RPMI8226 (cell line): ENCODE data around the gene TXNDC17.
A peak's percentile ranks its signal among the peaks of the same experiment; 100 is the strongest.
"Not testable (repeated sequence)": the region's sequence is repeated elsewhere in the genome, so short reads cannot be mapped to it uniquely, and the experiment has no call there.

Experiments used
- DNase-seq: peaks from one replicate; pipeline ENCODE4 v3.0.0-alpha.2; 2015

The TXNDC17 gene

GRCh38 chr17:6640536-6641246 is at the start of gene TXNDC17, which contains the start of gene KIAA0753:
TXNDC17 (plus strand) TSS chr17:6641060; CDS start chr17:6641083, 23 bp downstream.
KIAA0753 (minus strand) TSS chr17:6640711; CDS start chr17:6635103, 5,608 bp downstream.
- DNase-seq: peak; percentile 89

- DNase-seq: no peak
These were observed 49.2 kb upstream of the TXNDC17 start for GRCh38 chr17:6591599-6592158.

GRCh38 chr17:6592173-6592572 is 48.7 kb upstream of the TXNDC17 start:
- no peak for DNase-seq

GRCh38 chr17:6593371-6593770 is 47.5 kb upstream of the TXNDC17 start:
- DNase-seq: not testable (repeated sequence)

- no peak for DNase-seq
These were observed 44.8 kb upstream of the TXNDC17 start for GRCh38 chr17:6596081-6596480.

- DNase-seq: no peak
These were observed 44.3 kb upstream of the TXNDC17 start for GRCh38 chr17:6596511-6596910.

- no peak for DNase-seq
These were observed 43.9 kb upstream of the TXNDC17 start for GRCh38 chr17:6596941-6597340.

GRCh38 chr17:6597727-6598126 is 43.1 kb upstream of the TXNDC17 start:
- DNase-seq: no peak

GRCh38 chr17:6599364-6599763 is 41.5 kb upstream of the TXNDC17 start:
- peak; percentile 22 for DNase-seq

- no peak for DNase-seq
These were observed 38.7 kb upstream of the TXNDC17 start for GRCh38 chr17:6602141-6602540.

- no peak for DNase-seq
These were observed 37.0 kb upstream of the TXNDC17 start for GRCh38 chr17:6603744-6604325.

GRCh38 chr17:6605142-6605541 is 35.7 kb upstream of the TXNDC17 start:
- DNase-seq: no peak

GRCh38 chr17:6608321-6608720 is 32.5 kb upstream of the TXNDC17 start:
- no peak for DNase-seq

- DNase-seq: no peak
These were observed 30.8 kb upstream of the TXNDC17 start for GRCh38 chr17:6610011-6610410.

- no peak for DNase-seq
These were observed 29.6 kb upstream of the TXNDC17 start for GRCh38 chr17:6611231-6611630.

GRCh38 chr17:6623941-6624340 is 16.9 kb upstream of the TXNDC17 start:
- no peak for DNase-seq

GRCh38 chr17:6626616-6627015 is 14.2 kb upstream of the TXNDC17 start:
- DNase-seq: no peak

GRCh38 chr17:6627019-6627418 is 13.8 kb upstream of the TXNDC17 start:
- DNase-seq: no peak

- DNase-seq: no peak
These were observed 10.5 kb upstream of the TXNDC17 start for GRCh38 chr17:6630390-6630789.

- no peak for DNase-seq
These were observed 8.3 kb upstream of the TXNDC17 start for GRCh38 chr17:6632530-6632929.

- no peak for DNase-seq
These were observed 7.6 kb upstream of the TXNDC17 start for GRCh38 chr17:6633263-6633662.

- no peak for DNase-seq
These were observed 4.8 kb upstream of the TXNDC17 start for GRCh38 chr17:6636105-6636504.

- DNase-seq: no peak
These were observed 4.0 kb upstream of the TXNDC17 start for GRCh38 chr17:6636616-6637457.
